Panc1 (cell line): ENCODE results near the gene NME4. TPM values are rescaled to one million over a fixed set of nuclear protein-coding genes. Genes with fewer than 3 reads are reported as not detected.

Experiments
- ATAC-seq: fragments of 200-7000 bp; cut with Tn5 transposase; 2 replicates; pipeline ENCODE4 v1.9.1; 2020; ENCODE audit warnings: mild to moderate bottlenecking, moderate library complexity
- BruUV-seq: library from RNA; stranded (reverse); fragments of 400-500 nt; replicated peaks from 2 replicates; lab custom pipeline; 2021; lab: Mats Ljungman, UMichigan
- CTCF ChIA-PET: fragments of 300-600 bp; sonication (Branson Sonifier 250); formaldehyde crosslinking; loops from one replicate; lab custom pipeline; 2022; ENCODE audit warnings: antibody characterized with exemption; lab: Charles Lee
- POLR2A ChIA-PET: fragments of 300-600 bp; sonication (Branson Sonifier 250); formaldehyde crosslinking; loops from one replicate; lab custom pipeline; 2022; ENCODE audit warnings: antibody characterized with exemption; lab: Charles Lee
- DNase-seq: peaks from one replicate; pipeline ENCODE4 v3.0.0-alpha.2; 2010; ENCODE audit warnings: low read depth, low spot score
- H3K27ac ChIP-seq: 2 replicates; pipeline ENCODE4 v1.5.1; 2011; ENCODE audit warnings: mild to moderate bottlenecking, low read length, inconsistent platforms
- H3K27me3 ChIP-seq: fragments of 200-500 bp; sonication (Bioruptor generic); 2 replicates; pipeline ENCODE4 v1.6.0; 2014; ENCODE audit warnings: low read length, inconsistent platforms; ENCODE audit not compliant: control insufficient read depth, insufficient read depth
- H3K36me3 ChIP-seq: fragments of 200-500 bp; sonication (Bioruptor generic); 2 replicates; pipeline ENCODE4 v1.5.1; 2014; ENCODE audit warnings: inconsistent platforms, mild to moderate bottlenecking, low read length, moderate library complexity; ENCODE audit not compliant: control insufficient read depth, insufficient read depth
- H3K4me1 ChIP-seq: 2 replicates; pipeline ENCODE4 v1.5.1; 2011; ENCODE audit warnings: inconsistent platforms, mild to moderate bottlenecking, low read length, moderate library complexity; ENCODE audit not compliant: control insufficient read depth, insufficient read depth
- H3K4me3 ChIP-seq, 2 experiments: 2 replicates each; pipeline ENCODE4 v1.5.1; 2011 to 2012; ENCODE audit warnings: low read depth in 2 of 2, low read length in 2 of 2, mild to moderate bottlenecking in 2 of 2, inconsistent platforms in 1 of 2, moderate library complexity in 1 of 2
- H3K9me3 ChIP-seq: fragments of 200-500 bp; sonication (Bioruptor generic); 2 replicates; pipeline ENCODE4 v1.5.1; 2014; ENCODE audit warnings: low read depth, mild to moderate bottlenecking, inconsistent platforms, low read length, moderate library complexity; ENCODE audit not compliant: control insufficient read depth, insufficient read depth
- CTCF ChIP-seq: fragments of 450-650 bp; IDR thresholded peaks from 2 replicates; pipeline ENCODE4 v1.5.1; 2017; ENCODE audit warnings: mild to moderate bottlenecking
- POLR2AphosphoS5 ChIP-seq: IDR thresholded peaks from 2 replicates; pipeline ENCODE4 v1.6.1; 2012; ENCODE audit warnings: mild to moderate bottlenecking, low read depth, low read length, moderate library complexity
- REST ChIP-seq, 2 experiments: IDR thresholded peaks; 2 replicates each; pipeline ENCODE4 v1.6.1; 2011 to 2012; ENCODE audit warnings: low read depth in 2 of 2, control low read depth in 1 of 2, low read length in 1 of 2, mild to moderate bottlenecking in 1 of 2, moderate library complexity in 1 of 2; ENCODE audit not compliant: insufficient read depth in 1 of 2
- SIN3A ChIP-seq: IDR thresholded peaks from 2 replicates; pipeline ENCODE4 v1.6.1; 2012; ENCODE audit warnings: low read depth, mild to moderate bottlenecking, low read length, moderate library complexity, borderline replicate concordance; ENCODE audit not compliant: insufficient read depth
- TCF7L2 ChIP-seq: IDR thresholded peaks from 2 replicates; pipeline ENCODE4 v1.6.1; 2011; ENCODE audit warnings: mild to moderate bottlenecking, low read depth, low read length, inconsistent platforms
- in situ Hi-C: cut with HindIII; loops from 2 replicates; pipeline ENCODE4 v1.10.0; 2016; ENCODE audit warnings: low sequenced_read_pairs, low pct_unique_long_range_greater_than_20kb
- intact Hi-C: fragments of 100-400 bp; cut with micrococcal nuclease; formaldehyde crosslinking; loops from one replicate; pipeline ENCODE4 v1.10.0; 2022; ENCODE audit not compliant: unreplicated experiment
- total RNA-seq: library from RNA; stranded (reverse); gene quantifications from one replicate; pipeline ENCODE4 v1.2.1, GENCODE V29; 2021; ENCODE audit not compliant: unreplicated experiment

Gene NME4
- total RNA-seq, 1 experiment from 2014 or later = 500 TPM

GRCh38 chr16:372302-372983, 24.6 kb upstream of the NME4 start:
- ATAC-seq (no peak), DNase-seq (no peak)
- POLR2A ChIA-PET = interaction anchor here (0.5 kb wide), 2 partner anchors 14 to 62 kb away, joined by 4 to 6 read pairs; no protein-coding TSS in a partner anchor
- in situ Hi-C loops (no loop called here), intact Hi-C loops (no loop called here)
- CTCF ChIA-PET = interaction anchor here (0.5 kb wide), 1 partner anchor 10 kb away, joined by 3 read pairs; no protein-coding TSS in a partner anchor
- Histone ChIP-seq H3K9me3 (no peaks in the 10 kb centered on the region), H3K27ac (no peak overlapping the region), H3K36me3 (no peaks in the 10 kb centered on the region; the same call in 1 of the 2 replicates), H3K4me3 (no peak overlapping the region), H3K4me1 (peaks cover 17% of the 10 kb centered on the region), H3K27me3 (no peaks in the 10 kb centered on the region)
- no TSS peak for BruUV-seq
- TF ChIP-seq SIN3A (no peak), REST (IDR thresholded peaks at IDR 0.05; ENCODE audit: insufficient read depth in 1 of 2, low read depth in 2 of 2, low read length in 1 of 2) (no peak), CTCF (no peak)

GRCh38 chr16:373020-373598, 23.9 kb upstream of the NME4 start:
- no peaks in the 10 kb centered on the region; the same call in 1 of the 2 replicates for H3K36me3 ChIP-seq
- ATAC-seq (no peak), DNase-seq (no peak)
- peaks cover 17% of the 10 kb centered on the region for H3K4me1 ChIP-seq
- TF ChIP-seq TCF7L2 (no peak), CTCF (no peak), POLR2AphosphoS5 (no peak), SIN3A (no peak), REST (IDR thresholded peaks at IDR 0.05; ENCODE audit: insufficient read depth in 1 of 2, low read depth in 2 of 2, low read length in 1 of 2) (no peak)
- no peak overlapping the region for H3K4me3 ChIP-seq
- H3K27me3 ChIP-seq = no peaks in the 10 kb centered on the region
- ChIA-PET CTCF (no interaction called here), POLR2A (interaction anchor here (0.5 kb wide), 1 partner anchor 15 kb away, joined by 6 read pairs; no protein-coding TSS in a partner anchor)
- no peaks in the 10 kb centered on the region for H3K9me3 ChIP-seq
- BruUV-seq = no TSS peak
- intact Hi-C loops (no loop called here), in situ Hi-C loops (no loop called here)
- H3K27ac ChIP-seq = no peak overlapping the region
